Spleen (tissue), 7 donors: ENCODE data around the gene PZP.

Experiments used
- POLR2A ChIP-seq, 3 donors: fragments of 450-650 bp; IDR thresholded peaks; one replicate each; pipeline ENCODE4 v1.5.1; 2017; ENCODE audit warnings: antibody characterized with exemption in 3 of 3, mild to moderate bottlenecking in 1 of 3
- POLR2AphosphoS5 ChIP-seq, 3 donors: sonication (generic); formaldehyde crosslinking; IDR thresholded peaks; one replicate each; pipeline ENCODE4 v1.5.1; 2017; ENCODE audit warnings: antibody characterized with exemption in 3 of 3
- TF ChIP-seq, protein P1 (sequence below), 11 experiments: fragments of 200-600 bp in 7 of 11; fragments of 450-650 bp in 4 of 11; sonication (generic) in 4 of 11; IDR thresholded peaks in 8 of 11; conservative IDR thresholded peaks in 3 of 11; 1 replicate in 7 of 11; 2 replicates in 4 of 11; pipeline versions ENCODE4 v1.4.0 to v1.8.0; 2016 to 2021; ENCODE audit warnings: antibody characterized with exemption in 11 of 11, inconsistent platforms in 4 of 11, mild to moderate bottlenecking in 1 of 11
- donor health status: DM: no; HTN: no; CAD: no; lungs with moderate emphysema.
- donor health status: DM: no; HTN: no; CAD: no.
- donor health status: DM: no; HTN: no; CAD: no.

DNA sequence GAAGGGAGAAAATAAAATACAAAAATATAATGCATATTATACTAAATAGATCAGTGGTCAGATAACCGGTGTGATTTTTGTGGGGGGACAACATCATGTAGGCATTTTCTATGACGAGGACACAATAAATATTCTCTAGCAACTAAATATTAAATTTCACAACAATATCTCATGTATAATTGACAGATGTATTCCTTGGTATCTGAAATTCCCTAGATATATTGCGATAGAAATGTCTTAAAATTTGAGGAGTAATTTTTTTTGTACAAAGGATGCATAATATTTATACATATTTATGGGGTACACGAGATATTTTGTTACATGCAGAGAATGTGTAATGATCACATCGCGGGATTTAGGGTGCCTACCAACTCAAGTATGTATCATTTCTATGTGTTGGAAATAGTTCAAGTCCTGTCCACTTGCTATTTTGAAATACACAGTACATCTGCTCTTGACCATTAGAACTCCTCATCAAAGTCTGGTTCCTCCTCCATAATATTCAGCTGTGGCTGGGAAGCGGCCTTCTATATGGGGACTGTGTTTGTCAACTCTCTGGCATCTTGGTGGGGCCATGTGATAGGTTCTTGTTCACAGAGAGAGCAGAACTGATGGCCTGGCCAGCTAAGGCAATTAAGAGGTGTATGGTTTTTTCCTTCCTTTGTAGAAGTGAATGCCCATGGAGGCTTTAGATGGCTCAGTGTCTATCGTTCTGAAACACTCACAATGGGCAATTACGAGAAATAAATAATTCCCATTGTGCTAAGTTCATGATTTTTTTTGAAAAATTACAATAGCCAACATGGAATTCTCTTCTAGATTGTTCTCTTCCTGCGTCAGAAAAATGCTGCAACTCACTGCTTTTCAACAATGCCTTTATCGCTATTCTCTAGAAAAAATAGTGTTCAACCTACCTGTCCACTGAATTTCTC is 101.3 kb downstream of the PZP start:
- TF ChIP-seq POLR2AphosphoS5 (IDR thresholded peaks at IDR 0.05) (no peak), POLR2A (IDR thresholded peaks at IDR 0.05) (no peak)
- TF ChIP-seq, protein P1, sequence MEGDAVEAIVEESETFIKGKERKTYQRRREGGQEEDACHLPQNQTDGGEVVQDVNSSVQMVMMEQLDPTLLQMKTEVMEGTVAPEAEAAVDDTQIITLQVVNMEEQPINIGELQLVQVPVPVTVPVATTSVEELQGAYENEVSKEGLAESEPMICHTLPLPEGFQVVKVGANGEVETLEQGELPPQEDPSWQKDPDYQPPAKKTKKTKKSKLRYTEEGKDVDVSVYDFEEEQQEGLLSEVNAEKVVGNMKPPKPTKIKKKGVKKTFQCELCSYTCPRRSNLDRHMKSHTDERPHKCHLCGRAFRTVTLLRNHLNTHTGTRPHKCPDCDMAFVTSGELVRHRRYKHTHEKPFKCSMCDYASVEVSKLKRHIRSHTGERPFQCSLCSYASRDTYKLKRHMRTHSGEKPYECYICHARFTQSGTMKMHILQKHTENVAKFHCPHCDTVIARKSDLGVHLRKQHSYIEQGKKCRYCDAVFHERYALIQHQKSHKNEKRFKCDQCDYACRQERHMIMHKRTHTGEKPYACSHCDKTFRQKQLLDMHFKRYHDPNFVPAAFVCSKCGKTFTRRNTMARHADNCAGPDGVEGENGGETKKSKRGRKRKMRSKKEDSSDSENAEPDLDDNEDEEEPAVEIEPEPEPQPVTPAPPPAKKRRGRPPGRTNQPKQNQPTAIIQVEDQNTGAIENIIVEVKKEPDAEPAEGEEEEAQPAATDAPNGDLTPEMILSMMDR (IDR thresholded peaks at IDR 0.05 in 8 of 11, conservative IDR thresholded peaks at IDR 0.05 in 3 of 11) = no peak
